HL-60 (cell line): ENCODE results near the gene HSDL1.

ENCODE experiments used
- CTCF ChIP-seq: IDR thresholded peaks from one replicate; pipeline ENCODE4 v1.5.1; 2011; ENCODE audit warnings: low read length, control low read depth, inconsistent platforms; ENCODE audit not compliant: insufficient read depth
- GABPA ChIP-seq: IDR thresholded peaks from 2 replicates; pipeline ENCODE4 v1.6.1; 2012; ENCODE audit warnings: low read depth
- POLR2AphosphoS5 ChIP-seq: IDR thresholded peaks from 2 replicates; pipeline ENCODE4 v1.6.1; 2012; ENCODE audit warnings: low read depth
- REST ChIP-seq: IDR thresholded peaks from 2 replicates; pipeline ENCODE4 v1.6.1; 2012; ENCODE audit warnings: low read depth; ENCODE audit not compliant: insufficient replicate concordance
- SPI1 ChIP-seq: IDR thresholded peaks from 2 replicates; pipeline ENCODE4 v1.6.1; 2012; ENCODE audit warnings: low read depth, mild to moderate bottlenecking, borderline replicate concordance

- peak; percentile 41 for TF ChIP-seq POLR2AphosphoS5
- TF ChIP-seq GABPA = no peak
- no peak for TF ChIP-seq REST
- TF ChIP-seq CTCF = no peak
- no peak for TF ChIP-seq SPI1
These were observed 56.1 kb downstream of the HSDL1 start for GRCh38 chr16:84088695-84089395.
